ENCODE results near the gene CEBPE.

The CEBPE gene

GRCh38 chr14:23071921-23072539 is 47.0 kb downstream of the CEBPE start:
- DNase-seq, result no peak

GRCh38 chr14:23071244-23071920 is 47.7 kb downstream of the CEBPE start:
- peak; percentile 76 for DNase-seq

DNA sequence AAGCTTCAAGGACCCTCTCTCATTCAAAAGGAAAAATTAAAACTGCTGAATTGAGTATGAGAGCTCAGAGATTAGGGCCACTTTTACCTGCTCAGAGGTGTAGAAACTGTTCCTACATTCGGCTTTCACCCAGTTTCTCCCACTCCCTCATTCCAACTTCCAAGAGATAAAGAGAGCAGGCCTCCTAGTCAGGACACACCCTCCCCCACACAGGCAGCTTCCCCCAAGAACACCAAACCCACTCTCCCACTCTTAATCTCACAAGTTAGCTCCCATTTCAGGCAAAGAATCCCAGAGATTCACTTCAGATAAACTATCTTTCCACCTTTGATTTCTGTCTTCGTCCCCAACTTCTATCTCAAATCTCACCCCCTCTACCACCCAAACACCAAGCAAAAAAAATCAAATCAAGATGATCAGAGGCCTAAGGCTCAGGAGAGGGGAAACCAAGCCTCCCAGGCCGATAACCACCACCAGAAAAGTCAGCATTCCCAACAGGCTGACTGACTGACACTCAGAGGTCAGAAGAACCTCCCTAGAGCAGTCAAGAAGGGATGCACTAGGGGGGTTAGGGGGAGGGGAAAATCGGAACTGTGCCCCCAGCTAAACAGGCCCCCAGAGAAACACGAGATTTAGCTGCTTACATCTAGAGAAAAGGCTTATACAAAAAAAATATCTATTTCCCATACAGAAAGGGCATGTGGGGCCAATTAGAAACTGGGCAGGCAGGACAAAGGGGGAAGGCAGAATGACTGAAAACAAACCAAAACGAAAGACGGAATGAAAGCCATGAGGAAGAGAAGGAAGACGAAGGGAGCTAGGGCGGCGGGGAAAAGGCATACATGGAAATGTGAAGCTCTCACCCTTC is 48.6 kb downstream of the CEBPE start:
- DNase-seq, result no peak

DNA sequence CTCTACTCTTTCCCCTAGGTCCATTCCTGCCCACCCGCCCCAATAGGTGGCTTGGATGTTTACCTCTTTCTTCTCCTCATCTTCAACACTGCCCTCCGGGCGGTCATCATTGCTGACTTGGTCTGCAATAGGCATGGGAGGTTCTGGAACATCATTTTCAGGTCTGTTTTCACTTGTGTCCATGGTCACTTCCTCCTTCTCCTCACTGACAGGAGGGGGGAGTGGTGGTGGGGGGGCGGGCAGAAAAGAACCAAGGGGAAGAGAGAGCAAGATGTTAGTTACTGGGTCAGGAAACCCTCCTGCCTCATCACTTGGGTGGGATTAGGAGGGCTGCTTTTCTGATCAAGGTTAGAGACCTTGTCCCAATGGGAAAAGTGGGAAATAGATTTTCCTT is 49.6 kb downstream of the CEBPE start:
- DNase-seq, result no peak

GRCh38 chr14:23068789-23069412 is 50.2 kb downstream of the CEBPE start:
- DNase-seq, result peak; percentile 71

- no peak for DNase-seq
These were observed 50.9 kb downstream of the CEBPE start for GRCh38 chr14:23067847-23068788.
